Midbrain (tissue), 1 donor: ENCODE results near the gene GPC6.
"Not testable (repeated sequence)": the region's sequence is repeated elsewhere in the genome, so short reads cannot be mapped to it uniquely, and the experiment has no call there.

Experiments used
- DNase-seq: peaks from one replicate; lab custom pipeline; 2025; lab: John Stamatoyannopoulos, UW

GPC6 gene

GRCh38 chr13:93226623-93227279 lies at the start of gene GPC6:
Gene GPC6, plus strand, starts transcription at chr13:93226807.
- peak; percentile 27 for DNase-seq

- no peak for DNase-seq
Measured at GRCh38 chr13:93180356-93180969, 46.1 kb upstream of the GPC6 start.

- no peak for DNase-seq
Measured at GRCh38 chr13:93182406-93182805, 44.2 kb upstream of the GPC6 start.

GRCh38 chr13:93183302-93183701 lies 43.3 kb upstream of the GPC6 start:
- DNase-seq, result no peak

- no peak for DNase-seq
Measured at GRCh38 chr13:93190006-93190405, 36.6 kb upstream of the GPC6 start.

- DNase-seq, result no peak
Measured at GRCh38 chr13:93193682-93194081, 32.9 kb upstream of the GPC6 start.

- DNase-seq, result no peak
Measured at GRCh38 chr13:93199856-93200255, 26.8 kb upstream of the GPC6 start.

GRCh38 chr13:93200626-93201025 lies 26.0 kb upstream of the GPC6 start:
- no peak for DNase-seq

GRCh38 chr13:93201992-93202558 lies 24.5 kb upstream of the GPC6 start:
- DNase-seq, result no peak

GRCh38 chr13:93206778-93207392 lies 19.7 kb upstream of the GPC6 start:
- DNase-seq, result not testable (repeated sequence)

- no peak for DNase-seq
Measured at GRCh38 chr13:93216122-93216521, 10.5 kb upstream of the GPC6 start.

- no peak for DNase-seq
Measured at GRCh38 chr13:93217721-93218261, 8.8 kb upstream of the GPC6 start.

- no peak for DNase-seq
Measured at GRCh38 chr13:93218583-93218982, 8.0 kb upstream of the GPC6 start.

- DNase-seq, result no peak
Measured at GRCh38 chr13:93220073-93220472, 6.5 kb upstream of the GPC6 start.

GRCh38 chr13:93222976-93223375 lies 3.6 kb upstream of the GPC6 start:
- no peak for DNase-seq

GRCh38 chr13:93224535-93224934 lies 2.1 kb upstream of the GPC6 start:
- no peak for DNase-seq

GRCh38 chr13:93225610-93226009 lies 997 bp upstream of the GPC6 start:
- DNase-seq, result no peak

GRCh38 chr13:93226065-93226622 lies 463 bp upstream of the GPC6 start:
- no peak for DNase-seq

GRCh38 chr13:93227280-93227877 lies 772 bp downstream of the GPC6 start:
- DNase-seq, result no peak

- DNase-seq, result peak; percentile 28
Measured at GRCh38 chr13:93227878-93228642, 1.5 kb downstream of the GPC6 start.

- no peak for DNase-seq
Measured at GRCh38 chr13:93228643-93228937, 2.0 kb downstream of the GPC6 start.
